ENCODE measurements around the gene C19orf47.

GRCh38 chr19:40358773-40359172 lies 10.6 kb upstream of the C19orf47 start:
- TF ChIP-seq, protein P1, sequence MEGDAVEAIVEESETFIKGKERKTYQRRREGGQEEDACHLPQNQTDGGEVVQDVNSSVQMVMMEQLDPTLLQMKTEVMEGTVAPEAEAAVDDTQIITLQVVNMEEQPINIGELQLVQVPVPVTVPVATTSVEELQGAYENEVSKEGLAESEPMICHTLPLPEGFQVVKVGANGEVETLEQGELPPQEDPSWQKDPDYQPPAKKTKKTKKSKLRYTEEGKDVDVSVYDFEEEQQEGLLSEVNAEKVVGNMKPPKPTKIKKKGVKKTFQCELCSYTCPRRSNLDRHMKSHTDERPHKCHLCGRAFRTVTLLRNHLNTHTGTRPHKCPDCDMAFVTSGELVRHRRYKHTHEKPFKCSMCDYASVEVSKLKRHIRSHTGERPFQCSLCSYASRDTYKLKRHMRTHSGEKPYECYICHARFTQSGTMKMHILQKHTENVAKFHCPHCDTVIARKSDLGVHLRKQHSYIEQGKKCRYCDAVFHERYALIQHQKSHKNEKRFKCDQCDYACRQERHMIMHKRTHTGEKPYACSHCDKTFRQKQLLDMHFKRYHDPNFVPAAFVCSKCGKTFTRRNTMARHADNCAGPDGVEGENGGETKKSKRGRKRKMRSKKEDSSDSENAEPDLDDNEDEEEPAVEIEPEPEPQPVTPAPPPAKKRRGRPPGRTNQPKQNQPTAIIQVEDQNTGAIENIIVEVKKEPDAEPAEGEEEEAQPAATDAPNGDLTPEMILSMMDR (IDR thresholded peaks at IDR 0.05) = no peak
- no peak for TF ChIP-seq EZH2 (IDR thresholded peaks at IDR 0.05)
- TF ChIP-seq EZH2phosphoT487 (IDR thresholded peaks at IDR 0.05) = no peak

All from neural progenitor cell (in vitro differentiated cells).